AG09319 (cell line): ENCODE measurements around the gene NAA10.

ENCODE experiments used
- DNase-seq: peaks from one replicate; pipeline ENCODE4 v3.0.0-alpha.2; 2010; ENCODE audit warnings: low read depth; ENCODE audit errors: extremely low read depth
- TF ChIP-seq, protein P1 (sequence below): IDR thresholded peaks from 2 replicates; pipeline ENCODE4 v1.5.1; 2011; ENCODE audit warnings: low read depth, mild to moderate bottlenecking, inconsistent platforms, low read length, moderate library complexity

The NAA10 gene

DNA sequence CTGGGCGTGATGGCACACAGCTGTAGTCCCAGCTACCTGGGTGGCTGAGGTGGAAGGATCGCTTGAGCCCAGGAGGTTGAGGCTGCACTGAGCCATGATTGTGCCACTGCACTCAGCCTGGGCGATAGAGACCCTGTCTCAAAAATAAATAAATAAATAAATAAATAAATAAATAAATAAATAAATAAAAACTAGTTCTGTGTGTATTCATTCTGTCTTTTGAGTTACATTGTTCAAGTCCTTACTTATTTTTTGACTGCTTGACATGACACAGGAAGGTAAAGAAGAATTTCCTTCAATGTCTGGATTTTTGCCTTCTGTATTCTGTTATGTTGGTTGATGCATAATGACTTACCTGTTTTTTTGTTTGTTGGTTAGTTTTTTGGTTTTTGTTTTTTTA lies 2.2 kb upstream of the NAA10 start:
- DNase-seq, result no peak
- TF ChIP-seq, protein P1, sequence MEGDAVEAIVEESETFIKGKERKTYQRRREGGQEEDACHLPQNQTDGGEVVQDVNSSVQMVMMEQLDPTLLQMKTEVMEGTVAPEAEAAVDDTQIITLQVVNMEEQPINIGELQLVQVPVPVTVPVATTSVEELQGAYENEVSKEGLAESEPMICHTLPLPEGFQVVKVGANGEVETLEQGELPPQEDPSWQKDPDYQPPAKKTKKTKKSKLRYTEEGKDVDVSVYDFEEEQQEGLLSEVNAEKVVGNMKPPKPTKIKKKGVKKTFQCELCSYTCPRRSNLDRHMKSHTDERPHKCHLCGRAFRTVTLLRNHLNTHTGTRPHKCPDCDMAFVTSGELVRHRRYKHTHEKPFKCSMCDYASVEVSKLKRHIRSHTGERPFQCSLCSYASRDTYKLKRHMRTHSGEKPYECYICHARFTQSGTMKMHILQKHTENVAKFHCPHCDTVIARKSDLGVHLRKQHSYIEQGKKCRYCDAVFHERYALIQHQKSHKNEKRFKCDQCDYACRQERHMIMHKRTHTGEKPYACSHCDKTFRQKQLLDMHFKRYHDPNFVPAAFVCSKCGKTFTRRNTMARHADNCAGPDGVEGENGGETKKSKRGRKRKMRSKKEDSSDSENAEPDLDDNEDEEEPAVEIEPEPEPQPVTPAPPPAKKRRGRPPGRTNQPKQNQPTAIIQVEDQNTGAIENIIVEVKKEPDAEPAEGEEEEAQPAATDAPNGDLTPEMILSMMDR, result no peak

GRCh38 chrX:153935326-153935851 lies 552 bp upstream of the NAA10 start:
- no peak for DNase-seq
- TF ChIP-seq, protein P1, result no peak

GRCh38 chrX:153934148-153934761 lies 582 bp downstream of the NAA10 start:
- DNase-seq, result no peak
- TF ChIP-seq, protein P1, result no peak

DNA sequence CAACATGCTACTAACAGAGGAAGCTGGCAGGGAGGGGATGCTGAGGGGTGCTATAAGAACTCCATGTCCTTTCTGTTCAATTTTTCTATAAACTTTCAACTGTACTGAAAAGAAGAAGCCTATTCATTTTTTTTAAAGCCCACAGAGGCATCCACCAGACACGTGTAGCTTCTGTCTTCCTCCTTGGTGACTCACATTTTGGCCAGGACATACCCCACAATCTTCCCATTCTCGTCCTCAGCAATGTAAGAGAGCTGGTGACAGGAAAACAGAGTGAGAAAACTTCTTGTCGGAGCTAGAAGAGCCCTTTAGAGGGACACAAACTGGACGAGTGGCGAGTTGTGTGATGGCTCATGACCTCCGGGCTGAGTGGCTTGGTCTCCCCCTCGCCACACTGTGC lies 1.1 kb downstream of the NAA10 start:
- no peak for DNase-seq
- TF ChIP-seq, protein P1, result no peak

DNA sequence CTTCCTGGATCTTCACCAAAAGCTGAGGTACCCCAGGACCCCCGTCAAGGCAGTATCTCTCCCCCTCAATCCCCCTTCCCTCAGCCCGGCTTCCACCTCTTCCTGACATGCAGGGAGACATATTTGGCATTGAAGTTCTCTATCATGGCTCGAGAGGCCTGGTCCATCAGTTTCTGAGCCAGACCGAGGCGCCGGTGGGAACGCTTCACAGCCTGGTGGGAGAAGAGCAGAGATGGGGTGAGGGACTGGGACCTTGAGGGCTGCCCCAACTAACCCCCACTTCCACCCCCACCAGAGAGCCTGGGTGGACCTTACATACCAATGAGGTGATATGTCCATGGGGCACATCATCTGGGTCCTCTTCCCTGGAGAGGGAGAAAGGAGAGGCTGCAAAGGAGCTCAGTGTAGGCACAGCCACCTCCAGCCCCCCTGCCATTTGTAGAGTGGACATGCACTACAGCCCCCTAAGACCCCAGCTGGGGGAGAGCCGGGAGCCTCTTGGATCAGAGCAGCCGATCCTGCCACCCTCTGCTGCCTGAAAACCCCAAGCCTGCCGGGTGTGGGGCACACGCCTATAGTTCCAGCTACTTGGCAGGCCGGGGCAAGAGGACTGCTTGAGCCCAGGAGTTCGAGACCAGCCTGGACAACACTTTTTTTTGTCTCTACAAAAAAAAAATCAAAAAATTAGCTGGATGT lies 2.5 kb downstream of the NAA10 start:
- TF ChIP-seq, protein P1, result no peak
- no peak for DNase-seq

DNA sequence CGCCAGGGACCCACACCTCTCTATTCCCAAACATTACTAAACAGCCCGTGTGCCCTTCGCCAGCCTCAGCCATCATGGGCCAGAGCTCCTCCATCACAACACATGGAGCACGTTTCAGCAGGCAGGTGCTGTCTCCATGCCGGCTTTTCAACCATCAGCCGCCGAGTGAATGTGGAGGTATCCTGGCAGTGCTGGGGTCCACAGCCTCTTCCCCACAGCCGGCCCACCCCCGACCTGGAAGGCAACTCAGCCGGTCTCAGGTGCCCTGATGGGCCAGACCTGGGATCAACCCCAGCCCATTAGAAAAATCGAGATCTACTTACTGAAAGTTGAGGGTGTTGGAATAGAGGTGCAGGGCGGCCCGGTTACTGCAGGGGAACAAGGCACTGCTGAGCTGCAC lies 3.1 kb downstream of the NAA10 start:
- TF ChIP-seq, protein P1, result no peak

DNA sequence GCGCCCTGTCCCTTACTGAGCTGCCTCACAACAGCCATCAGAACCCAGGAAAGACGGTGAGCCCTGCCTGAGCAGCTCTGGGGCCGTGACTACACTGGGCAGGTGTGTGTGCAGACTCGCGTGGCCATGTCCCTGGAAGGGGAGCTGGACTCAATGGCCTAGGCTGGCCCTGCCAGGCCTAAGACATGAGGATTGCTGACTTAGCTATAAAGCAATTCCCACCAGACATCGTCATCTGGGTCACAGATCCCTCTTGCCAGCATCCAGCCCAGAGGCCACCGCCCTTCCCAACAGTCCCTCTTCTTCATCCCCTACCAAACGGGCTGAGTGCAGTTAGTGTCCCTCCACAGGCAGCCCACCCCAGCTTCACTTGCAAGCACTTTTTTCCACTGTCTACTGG lies 3.7 kb downstream of the NAA10 start:
- TF ChIP-seq, protein P1, result no peak
- DNase-seq, result no peak

More for the DNA sequence above, 3.1 kb downstream of the NAA10 start:
- no peak for DNase-seq
